Right atrium auricular region (tissue), 2 donors: ENCODE data around the gene SORBS2. TPM values are rescaled to one million over a fixed set of nuclear protein-coding genes. Genes with fewer than 3 reads are reported as not detected.
A peak's percentile ranks its signal among the peaks of the same experiment; 100 is the strongest.

Experiments
- DNase-seq: peaks from one replicate; pipeline ENCODE4 v3.0.0-alpha.2; 2019; ENCODE audit warnings: low spot score
- H3K27ac ChIP-seq, 2 donors: fragments of 200-600 bp; sonication (generic); 1 replicate in 1 of 2; 2 replicates in 1 of 2; pipeline ENCODE4 v1.5.1; 2016 to 2019
- H3K27me3 ChIP-seq, 2 donors: fragments of 200-600 bp; sonication (generic); one replicate each; pipeline versions ENCODE4 v1.5.1 to v1.6.0; 2017 to 2019
- H3K36me3 ChIP-seq: fragments of 200-600 bp; sonication (generic); one replicate; pipeline ENCODE4 v1.5.1; 2016
- H3K4me1 ChIP-seq, 2 donors: fragments of 200-600 bp; sonication (generic); one replicate each; pipeline versions ENCODE4 v1.5.1 to v1.6.0; 2017 to 2019
- H3K4me3 ChIP-seq, 2 donors: fragments of 200-600 bp; sonication (generic); 1 replicate in 1 of 2; 2 replicates in 1 of 2; pipeline ENCODE4 v1.5.1; 2017 to 2019; ENCODE audit warnings: mild to moderate bottlenecking in 1 of 2, moderate library complexity in 1 of 2
- H3K9me3 ChIP-seq, 2 donors: fragments of 200-600 bp; sonication (generic); one replicate each; pipeline ENCODE4 v1.5.1; 2019
- CTCF ChIP-seq, 2 donors: fragments of 200-600 bp; sonication (generic); IDR thresholded peaks; one replicate each; pipeline ENCODE4 v1.5.1; 2019; ENCODE audit warnings: antibody characterized with exemption in 2 of 2
- total RNA-seq, 2 donors: library from RNA; depleted of rRNA; stranded (reverse); fragments of >200 nt; gene quantifications; one replicate each; pipeline ENCODE4 v1.1.0, GENCODE V29; 2016

The SORBS2 gene
- total RNA-seq, 2 donors from 2014 or later, result 530 to 741 TPM

DNA sequence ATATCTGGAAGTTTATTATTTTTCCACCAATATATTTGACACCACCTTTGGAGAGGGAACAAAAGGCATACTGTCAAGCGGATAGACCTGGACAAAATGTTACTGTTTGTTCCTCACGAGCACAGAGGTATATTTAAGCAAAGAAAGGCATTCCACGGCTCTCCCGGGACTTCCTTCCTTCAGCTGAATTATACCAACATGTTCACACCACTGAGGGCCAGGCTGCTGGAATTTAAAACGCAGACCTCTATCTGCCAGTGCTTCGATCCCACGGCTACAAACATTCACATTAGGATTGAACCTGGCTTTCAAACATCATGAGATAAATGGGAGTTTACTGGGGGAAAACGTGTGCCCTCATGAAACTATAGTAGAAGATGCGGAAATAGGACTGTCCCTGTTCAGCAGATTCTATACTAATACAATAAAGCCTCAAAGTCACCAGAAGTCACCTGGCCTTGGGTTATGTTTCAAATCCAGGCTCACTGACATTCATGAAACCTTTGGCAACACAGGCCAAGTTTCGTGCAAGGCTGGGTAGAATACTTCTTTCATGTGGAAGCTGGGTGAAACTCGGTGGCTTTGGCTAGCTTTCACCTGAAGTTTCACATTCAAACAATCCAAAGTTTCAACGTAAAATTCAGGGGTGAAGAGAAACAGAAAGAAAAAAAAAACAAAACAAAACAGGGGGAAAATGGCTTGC is 39.5 kb downstream of the SORBS2 start:
- no peaks in the 10 kb centered on the region for H3K27me3 ChIP-seq
- H3K27ac ChIP-seq, result peak overlapping the region; percentile 78 to 81
- TF ChIP-seq CTCF (IDR thresholded peaks at IDR 0.05), result no peak
- H3K36me3 ChIP-seq, result no peaks in the 10 kb centered on the region
- H3K4me1 ChIP-seq, result peaks cover 0 to 24% of the 10 kb centered on the region in 2 donors
- no peak for DNase-seq
- H3K4me3 ChIP-seq, result peak overlapping the region in 1 of 2 donors; percentile 40
- H3K9me3 ChIP-seq, result no peaks in the 10 kb centered on the region

DNA sequence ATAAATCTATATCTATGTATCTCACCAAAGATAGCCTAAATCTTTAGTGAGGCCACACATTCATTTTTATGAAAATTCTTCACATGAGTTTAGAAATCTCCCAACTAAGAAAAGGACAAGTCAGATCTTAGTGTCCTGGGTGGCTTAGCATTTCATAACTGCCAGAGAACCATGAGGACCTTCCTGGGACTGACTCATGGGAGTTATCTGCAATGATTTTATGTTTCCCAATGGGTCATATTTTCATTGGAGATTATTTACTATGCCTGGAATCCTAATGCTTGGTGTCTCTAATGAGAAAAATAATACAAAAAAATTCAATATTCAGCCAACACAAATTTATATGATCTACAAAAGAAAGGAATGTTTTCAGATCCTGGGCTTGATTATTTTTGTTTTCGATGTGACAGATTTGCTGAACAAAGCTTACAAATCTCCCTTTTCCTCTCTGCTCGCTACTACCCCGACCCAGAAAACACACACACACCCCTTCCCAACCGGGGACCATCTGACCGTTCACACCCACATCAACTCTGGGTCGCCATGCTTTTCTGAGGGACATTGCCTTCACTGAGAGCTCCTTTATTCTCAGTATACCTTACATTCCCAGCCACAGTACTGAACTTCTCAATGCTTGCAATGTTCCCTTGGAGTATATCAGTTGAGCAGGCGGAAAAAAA is 40.1 kb downstream of the SORBS2 start:
- Histone ChIP-seq H3K4me3 (no peak overlapping the region), H3K27me3 (no peaks in the 10 kb centered on the region), H3K9me3 (no peaks in the 10 kb centered on the region), H3K36me3 (no peaks in the 10 kb centered on the region), H3K4me1 (peaks cover 0 to 24% of the 10 kb centered on the region in 2 donors), H3K27ac (peak overlapping the region; percentile 78 to 81)
- TF ChIP-seq CTCF (IDR thresholded peaks at IDR 0.05), result no peak
- DNase-seq, result no peak

DNA sequence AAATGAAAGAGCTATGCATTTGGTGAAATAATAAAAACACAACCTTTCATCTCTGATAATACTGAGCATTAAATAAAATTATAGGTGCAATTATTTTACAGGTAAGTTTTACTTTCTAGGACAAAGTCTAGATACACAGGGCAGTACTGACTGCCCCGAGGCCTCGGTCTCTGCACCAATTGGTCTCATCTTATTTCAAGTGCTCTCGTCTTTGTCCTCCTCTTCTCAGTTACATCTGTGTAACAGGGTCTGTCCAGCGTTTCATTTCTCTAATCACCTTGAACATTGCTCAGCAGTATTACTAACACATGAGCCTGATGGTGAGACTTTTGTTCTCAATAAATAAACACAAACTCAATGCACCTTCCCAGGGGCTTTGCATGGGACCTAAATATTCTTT is 44.5 kb downstream of the SORBS2 start:
- Histone ChIP-seq H3K36me3 (no peaks in the 10 kb centered on the region), H3K27me3 (no peaks in the 10 kb centered on the region), H3K4me3 (no peak overlapping the region), H3K4me1 (peaks cover 0 to 7% of the 10 kb centered on the region in 2 donors), H3K27ac (peak overlapping the region; percentile 31 to 44), H3K9me3 (no peaks in the 10 kb centered on the region)
- DNase-seq, result no peak
- TF ChIP-seq CTCF (IDR thresholded peaks at IDR 0.05), result no peak

GRCh38 chr4:185764876-185765275 is 47.1 kb downstream of the SORBS2 start:
- no peak for DNase-seq
- Histone ChIP-seq H3K4me3 (no peak overlapping the region), H3K4me1 (peaks cover 0 to 24% of the 10 kb centered on the region in 2 donors), H3K27ac (no peak overlapping the region), H3K9me3 (no peaks in the 10 kb centered on the region), H3K36me3 (no peaks in the 10 kb centered on the region), H3K27me3 (no peaks in the 10 kb centered on the region)
- no peak for TF ChIP-seq CTCF (IDR thresholded peaks at IDR 0.05)

DNA sequence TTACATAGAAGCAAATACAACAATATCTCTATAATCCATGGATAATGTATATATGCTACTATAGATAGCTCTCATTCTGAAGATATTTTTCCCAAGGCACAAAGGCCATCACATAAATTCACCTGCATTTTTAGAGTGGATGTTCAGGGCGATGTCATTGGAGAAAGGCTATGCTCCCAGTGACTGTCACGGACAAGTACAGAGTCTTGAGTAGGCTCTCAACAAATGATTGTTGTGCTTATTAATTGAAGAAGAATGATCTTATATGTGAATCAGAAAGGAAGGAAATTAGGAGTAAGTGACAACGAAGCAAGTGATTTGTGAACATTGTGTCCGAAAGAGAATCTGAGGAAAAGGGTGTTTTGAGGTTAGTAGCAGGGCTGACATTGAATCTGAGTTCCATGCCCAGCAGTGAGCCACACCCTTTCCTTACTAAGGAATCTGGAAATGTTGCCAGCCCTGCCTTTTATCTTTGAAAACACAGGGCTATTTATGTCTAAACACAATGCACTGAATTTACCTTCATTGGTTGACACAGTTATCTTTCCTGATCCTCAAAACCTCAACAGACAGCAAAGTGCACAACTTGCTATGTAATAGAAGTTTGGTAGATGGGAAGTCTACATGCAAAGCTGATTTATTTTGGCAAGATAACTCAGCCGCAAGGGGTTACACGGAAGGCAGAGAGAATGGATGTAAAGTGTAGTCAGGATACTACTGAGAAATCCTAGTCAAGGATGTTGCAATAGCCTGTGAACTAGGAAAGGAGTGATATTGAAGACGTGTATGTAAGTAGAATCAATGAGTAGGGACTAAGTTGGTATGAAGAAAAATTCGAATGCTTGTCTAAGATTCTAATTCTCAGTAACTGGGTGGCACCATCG is 50.4 kb downstream of the SORBS2 start:
- H3K27ac ChIP-seq, result peak overlapping the region; percentile 49
- no peaks in the 10 kb centered on the region for H3K36me3 ChIP-seq
- no peak overlapping the region for H3K4me3 ChIP-seq
- no peak for TF ChIP-seq CTCF (IDR thresholded peaks at IDR 0.05)
- DNase-seq, result no peak
- no peaks in the 10 kb centered on the region for H3K27me3 ChIP-seq
- peaks cover 0 to 38% of the 10 kb centered on the region in 2 donors for H3K4me1 ChIP-seq
- H3K9me3 ChIP-seq, result no peaks in the 10 kb centered on the region
